CD14-positive monocyte (primary cell): ENCODE data around the gene TCEANC. TPM values are rescaled to one million over a fixed set of nuclear protein-coding genes. Genes with fewer than 3 reads are reported as not detected.
"Not testable (repeated sequence)": the region's sequence is repeated elsewhere in the genome, so short reads cannot be mapped to it uniquely, and the experiment has no call there.

Source experiments
- DNase-seq, 3 donors: peaks; one replicate each; pipeline ENCODE4 v3.0.0-alpha.2; 2011 to 2022
- H2AFZ ChIP-seq: 2 replicates; pipeline ENCODE4 v1.6.0; 2012; ENCODE audit warnings: mild to moderate bottlenecking, low read depth, low read length, inconsistent platforms; ENCODE audit not compliant: insufficient read depth, poor library complexity, severe bottlenecking
- H3K27ac ChIP-seq, 2 donors: 1 replicate in 1 of 2; 2 replicates in 1 of 2; pipeline ENCODE4 v1.5.1; 2012 to 2013; ENCODE audit warnings: low read length in 2 of 2, control low read depth in 1 of 2, inconsistent platforms in 1 of 2, low read depth in 1 of 2, mild to moderate bottlenecking in 1 of 2
- H3K27me3 ChIP-seq, 2 donors: one replicate each; pipeline versions ENCODE4 v1.6.0 to v1.6.1; 2011 to 2013; ENCODE audit warnings: low read length in 2 of 2; ENCODE audit not compliant: control insufficient read depth in 2 of 2, insufficient read depth in 2 of 2
- H3K36me3 ChIP-seq, 2 donors: replicated peaks in 1 of 2; 1 replicate in 1 of 2; 2 replicates in 1 of 2; pipeline versions ENCODE4 v1.5.1 to v1.6.1; 2012 to 2013; ENCODE audit warnings: low read length in 2 of 2, control low read depth in 1 of 2, inconsistent platforms in 1 of 2, mild to moderate bottlenecking in 1 of 2; ENCODE audit not compliant: insufficient read depth in 2 of 2, control insufficient read depth in 1 of 2
- H3K4me1 ChIP-seq, 2 donors: 1 replicate in 1 of 2; 2 replicates in 1 of 2; pipeline versions ENCODE4 v1.5.1 to v1.6.1; 2012 to 2013; ENCODE audit warnings: low read length in 2 of 2, control low read depth in 1 of 2, inconsistent platforms in 1 of 2, mild to moderate bottlenecking in 1 of 2, moderate library complexity in 1 of 2; ENCODE audit not compliant: insufficient read depth in 2 of 2, control insufficient read depth in 1 of 2
- H3K4me2 ChIP-seq: replicated peaks from 2 replicates; pipeline ENCODE3; 2012; ENCODE audit warnings: low read length, moderate library complexity, mild to moderate bottlenecking; ENCODE audit not compliant: poor library complexity, severe bottlenecking; ENCODE audit errors: extremely low read depth
- H3K4me3 ChIP-seq, 3 experiments: fragments of 200-600 bp in 1 of 3; sonication (generic) in 1 of 3; replicated peaks in 1 of 3; 1 replicate in 2 of 3; 2 replicates in 1 of 3; pipeline ENCODE4 v1.5.1; 2011 to 2013; ENCODE audit warnings: low read length in 3 of 3, mild to moderate bottlenecking in 3 of 3, control low read depth in 2 of 3, low read depth in 2 of 3, inconsistent platforms in 1 of 3, moderate library complexity in 1 of 3
- H3K79me2 ChIP-seq: 2 replicates; pipeline ENCODE4 v1.6.0; 2012; ENCODE audit warnings: mild to moderate bottlenecking, control low read depth, inconsistent platforms, low read length, moderate library complexity; ENCODE audit not compliant: insufficient read depth
- H3K9ac ChIP-seq: 2 replicates; pipeline ENCODE4 v1.6.0; 2017; ENCODE audit warnings: low read length, mild to moderate bottlenecking; ENCODE audit not compliant: insufficient read depth, poor library complexity, severe bottlenecking
- H3K9me3 ChIP-seq, 2 donors: replicated peaks in 1 of 2; 1 replicate in 1 of 2; 2 replicates in 1 of 2; pipeline versions ENCODE4 v1.5.1 to v1.6.1; 2012 to 2013; ENCODE audit warnings: low read length in 2 of 2, control low read depth in 1 of 2; ENCODE audit not compliant: control insufficient read depth in 1 of 2, insufficient read depth in 1 of 2
- H4K20me1 ChIP-seq: 2 replicates; pipeline ENCODE4 v1.6.0; 2012; ENCODE audit warnings: mild to moderate bottlenecking, low read length, control low read depth, moderate library complexity; ENCODE audit not compliant: insufficient read depth
- H3K27ac Mint-ChIP-seq, 7 donors: one replicate each; pipeline ENCODE4 v1.8.0; 2020; ENCODE audit warnings: mild to moderate bottlenecking in 7 of 7, mixed read lengths in 7 of 7, moderate library complexity in 6 of 7, inconsistent platforms in 2 of 7
- H3K27me3 Mint-ChIP-seq, 3 donors: one replicate each; pipeline ENCODE4 v1.8.0; 2021 to 2022; ENCODE audit warnings: low read depth in 3 of 3, mild to moderate bottlenecking in 3 of 3, mixed read lengths in 3 of 3, moderate library complexity in 3 of 3, inconsistent platforms in 1 of 3
- H3K36me3 Mint-ChIP-seq, 2 donors: one replicate each; pipeline ENCODE4 v1.8.0; 2020; ENCODE audit warnings: mixed read lengths in 2 of 2, inconsistent platforms in 1 of 2, mild to moderate bottlenecking in 1 of 2
- H3K4me1 Mint-ChIP-seq: one replicate; pipeline ENCODE4 v1.8.0; 2020; ENCODE audit warnings: mild to moderate bottlenecking, mixed read lengths
- H3K4me3 Mint-ChIP-seq, 2 donors: one replicate each; pipeline ENCODE4 v1.8.0; 2020; ENCODE audit warnings: mild to moderate bottlenecking in 2 of 2, mixed read lengths in 2 of 2, moderate library complexity in 1 of 2
- H3K9me3 Mint-ChIP-seq, 7 donors: one replicate each; pipeline ENCODE4 v1.8.0; 2020 to 2022; ENCODE audit warnings: mixed read lengths in 7 of 7, mild to moderate bottlenecking in 6 of 7, moderate library complexity in 6 of 7, inconsistent platforms in 2 of 7
- WGBS: methylation state at CpG from one replicate; pipeline ENCODE4 v1.1.5; 2013; ENCODE audit warnings: missing lambda C conversion rate; ENCODE audit not compliant: insufficient coverage; 5-methylcytosine and 5-hydroxymethylcytosine counted together
- intact Hi-C, 2 donors: fragments of 100-400 bp; cut with micrococcal nuclease; formaldehyde crosslinking; loops; one replicate each; pipeline versions ENCODE4 v1.15.0 to v1.15.1; 2023
- polyA plus RNA-seq, 3 donors: library from polyadenylated mRNA; depleted of rRNA in 1 of 3; unstranded in 2 of 3; stranded (reverse) in 1 of 3; fragments of 300-500 nt in 2 of 3; fragments of >200 nt in 1 of 3; fragmentation: Illumina TruSeq in 2 of 3; gene quantifications; 1 replicate in 2 of 3; 2 replicates in 1 of 3; pipeline ENCODE4 v1.2.3, GENCODE V29; 2012 to 2021
- TF ChIP-seq, protein P1 (sequence below): fragments of 200-600 bp; IDR thresholded peaks from one replicate; pipeline ENCODE4 v1.8.0; 2022; ENCODE audit warnings: antibody characterized with exemption, mild to moderate bottlenecking

Gene TCEANC
- polyA plus RNA-seq, 3 donors, result 1.6 to 2.8 (median 1.9) TPM

GRCh38 chrX:13667919-13668318 lies 15.0 kb downstream of the TCEANC start:
- TF ChIP-seq, protein P1, sequence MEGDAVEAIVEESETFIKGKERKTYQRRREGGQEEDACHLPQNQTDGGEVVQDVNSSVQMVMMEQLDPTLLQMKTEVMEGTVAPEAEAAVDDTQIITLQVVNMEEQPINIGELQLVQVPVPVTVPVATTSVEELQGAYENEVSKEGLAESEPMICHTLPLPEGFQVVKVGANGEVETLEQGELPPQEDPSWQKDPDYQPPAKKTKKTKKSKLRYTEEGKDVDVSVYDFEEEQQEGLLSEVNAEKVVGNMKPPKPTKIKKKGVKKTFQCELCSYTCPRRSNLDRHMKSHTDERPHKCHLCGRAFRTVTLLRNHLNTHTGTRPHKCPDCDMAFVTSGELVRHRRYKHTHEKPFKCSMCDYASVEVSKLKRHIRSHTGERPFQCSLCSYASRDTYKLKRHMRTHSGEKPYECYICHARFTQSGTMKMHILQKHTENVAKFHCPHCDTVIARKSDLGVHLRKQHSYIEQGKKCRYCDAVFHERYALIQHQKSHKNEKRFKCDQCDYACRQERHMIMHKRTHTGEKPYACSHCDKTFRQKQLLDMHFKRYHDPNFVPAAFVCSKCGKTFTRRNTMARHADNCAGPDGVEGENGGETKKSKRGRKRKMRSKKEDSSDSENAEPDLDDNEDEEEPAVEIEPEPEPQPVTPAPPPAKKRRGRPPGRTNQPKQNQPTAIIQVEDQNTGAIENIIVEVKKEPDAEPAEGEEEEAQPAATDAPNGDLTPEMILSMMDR, result no peak
- H3K9me3 Mint-ChIP-seq, result peaks cover 0 to 3% (median 0%) of the 10 kb centered on the region in 7 donors
- H3K4me1 Mint-ChIP-seq, result peaks cover 44% of the 10 kb centered on the region
- intact Hi-C loops, result no loop called here
- Histone ChIP-seq H3K36me3 (no peaks in the 10 kb centered on the region), H2AFZ (no peak overlapping the region), H3K9ac (no peak overlapping the region), H3K27me3 (peaks cover 0 to 2% of the 10 kb centered on the region in 2 donors), H3K4me2 (no peak overlapping the region), H4K20me1 (no peaks in the 10 kb centered on the region), H3K27ac (no peak overlapping the region), H3K9me3 (no peaks in the 10 kb centered on the region), H3K4me1 (peaks cover 37 to 43% of the 10 kb centered on the region in 2 donors), H3K4me3 (no peak overlapping the region), H3K79me2 (peaks cover 3% of the 10 kb centered on the region)
- no peak overlapping the region for H3K4me3 Mint-ChIP-seq
- H3K27me3 Mint-ChIP-seq, result peaks cover 0 to 13% (median 0%) of the 10 kb centered on the region in 3 donors
- peak overlapping the region in 1 of 7 donors; percentile 31 for H3K27ac Mint-ChIP-seq
- H3K36me3 Mint-ChIP-seq, result peaks cover 4 to 7% of the 10 kb centered on the region in 2 donors
- DNase-seq, result no peak

- H3K9ac ChIP-seq, result no peak overlapping the region
- Mint-ChIP-seq H3K4me1 (peaks cover 31% of the 10 kb centered on the region), H3K36me3 (peaks cover 4 to 7% of the 10 kb centered on the region in 2 donors), H3K27me3 (peaks cover 0 to 11% (median 3%) of the 10 kb centered on the region in 3 donors), H3K4me3 (peak overlapping the region; percentile 12 to 60), H3K27ac (peak overlapping the region; percentile 49 to 79 (median 71)), H3K9me3 (peaks cover 0 to 4% (median 2%) of the 10 kb centered on the region in 7 donors)
- peak; percentile 73 to 94 (median 73) for DNase-seq
- 0% methylated on average over 1 of the region's 9 CpGs for WGBS
- no peaks in the 10 kb centered on the region for H3K9me3 ChIP-seq
- intact Hi-C loops, result no loop called here
- no peaks in the 10 kb centered on the region for H3K27me3 ChIP-seq
- peaks cover 23 to 29% of the 10 kb centered on the region in 2 donors for H3K4me1 ChIP-seq
- no peaks in the 10 kb centered on the region for H3K36me3 ChIP-seq
- H3K27ac ChIP-seq, result peak overlapping the region in 1 of 2 donors; percentile 67
- no peak overlapping the region for H3K4me3 ChIP-seq
- TF ChIP-seq, protein P1, result no peak
- H3K79me2 ChIP-seq, result no peaks in the 10 kb centered on the region
- H2AFZ ChIP-seq, result no peak overlapping the region
- H3K4me2 ChIP-seq, result peak overlapping the region; percentile 5
- H4K20me1 ChIP-seq, result no peaks in the 10 kb centered on the region
These were observed 16.4 kb downstream of the TCEANC start for GRCh38 chrX:13669246-13669737.

GRCh38 chrX:13669755-13670154 lies 16.8 kb downstream of the TCEANC start:
- peak overlapping the region in 6 of 7 donors; percentile 52 to 79 (median 72) for H3K27ac Mint-ChIP-seq
- H3K79me2 ChIP-seq, H3K36me3 ChIP-seq, H4K20me1 ChIP-seq, H3K4me3 ChIP-seq, H3K9me3 ChIP-seq, DNase-seq, H3K9me3 Mint-ChIP-seq, H3K9ac ChIP-seq, H3K36me3 Mint-ChIP-seq, intact Hi-C loops, H2AFZ ChIP-seq, H3K27me3 ChIP-seq, H3K4me2 ChIP-seq: not testable (repeated sequence)
- Histone ChIP-seq H3K27ac (peak overlapping the region in 1 of 2 donors; percentile 67), H3K4me1 (peaks cover 18 to 25% of the 10 kb centered on the region in 2 donors)
- peak overlapping the region in 1 of 2 donors; percentile 45 for H3K4me3 Mint-ChIP-seq
- H3K27me3 Mint-ChIP-seq, result peaks cover 0 to 11% (median 3%) of the 10 kb centered on the region in 3 donors
- no CpG with 5 or more reads among the region's 8 CpGs for WGBS
- peaks cover 28% of the 10 kb centered on the region for H3K4me1 Mint-ChIP-seq
